ENCODE measurements around the gene TMEM127.
"Not testable (repeated sequence)": the region's sequence is repeated elsewhere in the genome, so short reads cannot be mapped to it uniquely, and the experiment has no call there.

TMEM127 gene

GRCh38 chr2:96239745-96240264, 26.0 kb downstream of the TMEM127 start:
- DNase-seq, result no peak

- no peak for DNase-seq
Measured at GRCh38 chr2:96239091-96239490, 26.7 kb downstream of the TMEM127 start.

GRCh38 chr2:96238266-96238665, 27.5 kb downstream of the TMEM127 start:
- DNase-seq, result no peak

- DNase-seq, result no peak
Measured at GRCh38 chr2:96236882-96237281, 28.9 kb downstream of the TMEM127 start.

- DNase-seq, result no peak
Measured at GRCh38 chr2:96233880-96234316, 31.9 kb downstream of the TMEM127 start.

- DNase-seq, result no peak
Measured at GRCh38 chr2:96233436-96233835, 32.4 kb downstream of the TMEM127 start.

GRCh38 chr2:96231316-96231715, 34.5 kb downstream of the TMEM127 start:
- DNase-seq, result no peak

- DNase-seq, result no peak
Measured at GRCh38 chr2:96225016-96225533, 40.7 kb downstream of the TMEM127 start.

- not testable (repeated sequence) for DNase-seq
Measured at GRCh38 chr2:96221106-96221505, 44.7 kb downstream of the TMEM127 start.

- not testable (repeated sequence) for DNase-seq
Measured at GRCh38 chr2:96219959-96220358, 45.8 kb downstream of the TMEM127 start.

GRCh38 chr2:96218508-96219131, 47.2 kb downstream of the TMEM127 start:
- DNase-seq, result no peak

GRCh38 chr2:96214554-96214953, 51.2 kb downstream of the TMEM127 start:
- DNase-seq, result no peak

- DNase-seq, result no peak
Measured at GRCh38 chr2:96213379-96213778, 52.4 kb downstream of the TMEM127 start.

GRCh38 chr2:96212339-96212738, 53.5 kb downstream of the TMEM127 start:
- no peak for DNase-seq

- no peak for DNase-seq
Measured at GRCh38 chr2:96209729-96210085, 56.1 kb downstream of the TMEM127 start.

- DNase-seq, result no peak
Measured at GRCh38 chr2:96209011-96209728, 56.6 kb downstream of the TMEM127 start.

- peak; percentile 96 to 97 for DNase-seq
Measured at GRCh38 chr2:96208143-96209010, 57.4 kb downstream of the TMEM127 start, which contains the start of gene STARD7. Gene STARD7 (minus strand): TSS chr2:96208827. CDS start chr2:96208434, 393 bp downstream.

GRCh38 chr2:96207774-96208142, 58.0 kb downstream of the TMEM127 start:
- DNase-seq, result no peak

- DNase-seq, result no peak
Measured at GRCh38 chr2:96207073-96207773, 58.6 kb downstream of the TMEM127 start.

- no peak for DNase-seq
Measured at GRCh38 chr2:96205888-96206287, 59.9 kb downstream of the TMEM127 start.

- no peak for DNase-seq
Measured at GRCh38 chr2:96204836-96205624, 60.8 kb downstream of the TMEM127 start.

All from SHP77 (cell line).